DND-41 (cell line): ENCODE results near the gene SNX18.

Source experiments
- CTCF ChIP-seq: IDR thresholded peaks from 2 replicates; pipeline ENCODE4 v1.5.1; 2012; ENCODE audit warnings: borderline replicate concordance, low read length, moderate library complexity, mild to moderate bottlenecking; ENCODE audit not compliant: poor library complexity, severe bottlenecking; ENCODE audit errors: extremely low read depth
- EZH2 ChIP-seq: IDR thresholded peaks from 3 replicates; pipeline ENCODE4 v1.6.1; 2012; ENCODE audit warnings: borderline replicate concordance, low read depth, mild to moderate bottlenecking, moderate library complexity, low read length, inconsistent platforms; ENCODE audit not compliant: severe bottlenecking

- no peak for TF ChIP-seq CTCF
- TF ChIP-seq EZH2: no peak
Observed at GRCh38 chr5:54573812-54574489, 56.4 kb downstream of the SNX18 start.
